HG03558 (cell line): ENCODE measurements around the gene RPL32.

ENCODE experiments used
- ATAC-seq: cut with Tn5 transposase; IDR thresholded peaks from one replicate; pipeline ENCODE4 v1.9.1; 2021; ENCODE audit warnings: moderate number of reproducible peaks; ENCODE audit not compliant: unreplicated experiment; ENCODE audit errors: extremely low read depth

Gene RPL32

GRCh38 chr3:12833222-12834161 lies 7.9 kb downstream of the RPL32 start:
- ATAC-seq, result no peak

- ATAC-seq, result no peak
These were observed 8.8 kb downstream of the RPL32 start for GRCh38 chr3:12832350-12833221.

- ATAC-seq, result no peak
These were observed 10.0 kb downstream of the RPL32 start for GRCh38 chr3:12831301-12831866.

- ATAC-seq, result no peak
These were observed 10.6 kb downstream of the RPL32 start for GRCh38 chr3:12830785-12831156.

GRCh38 chr3:12829886-12830784 lies 11.2 kb downstream of the RPL32 start:
- ATAC-seq, result no peak

GRCh38 chr3:12829404-12829803 lies 12.0 kb downstream of the RPL32 start:
- ATAC-seq, result no peak

GRCh38 chr3:12828751-12829150 lies 12.6 kb downstream of the RPL32 start:
- no peak for ATAC-seq

- no peak for ATAC-seq
These were observed 16.2 kb downstream of the RPL32 start for GRCh38 chr3:12825156-12825555.

GRCh38 chr3:12824299-12824698 lies 17.1 kb downstream of the RPL32 start:
- ATAC-seq, result no peak

- ATAC-seq, result no peak
These were observed 18.5 kb downstream of the RPL32 start for GRCh38 chr3:12822725-12823373.

- ATAC-seq, result no peak
These were observed 22.6 kb downstream of the RPL32 start for GRCh38 chr3:12818773-12819172.

GRCh38 chr3:12818273-12818672 lies 23.1 kb downstream of the RPL32 start:
- no peak for ATAC-seq

- ATAC-seq, result no peak
These were observed 24.0 kb downstream of the RPL32 start for GRCh38 chr3:12817343-12817710.

GRCh38 chr3:12816521-12817342 lies 24.6 kb downstream of the RPL32 start:
- ATAC-seq, result no peak

GRCh38 chr3:12815719-12816118 lies 25.6 kb downstream of the RPL32 start:
- no peak for ATAC-seq

- ATAC-seq, result no peak
These were observed 26.3 kb downstream of the RPL32 start for GRCh38 chr3:12815078-12815477.

GRCh38 chr3:12813967-12814366 lies 27.4 kb downstream of the RPL32 start:
- ATAC-seq, result no peak

GRCh38 chr3:12812812-12813211 lies 28.6 kb downstream of the RPL32 start:
- no peak for ATAC-seq

- no peak for ATAC-seq
These were observed 30.4 kb downstream of the RPL32 start for GRCh38 chr3:12810961-12811360.
